Body of pancreas (tissue), 4 donors: ENCODE results near the gene SOCS6.

Experiments used
- POLR2A ChIP-seq, 3 donors: fragments of 450-650 bp; IDR thresholded peaks; one replicate each; pipeline ENCODE4 v1.6.1; 2016; ENCODE audit warnings: antibody characterized with exemption in 3 of 3, mild to moderate bottlenecking in 2 of 3
- TF ChIP-seq, protein P1 (sequence below), 7 experiments: fragments of 450-650 bp in 4 of 7; fragments of 200-600 bp in 3 of 7; sonication (generic) in 3 of 7; IDR thresholded peaks; one replicate each; pipeline ENCODE4 v1.5.1; 2016 to 2019; ENCODE audit warnings: antibody characterized with exemption in 7 of 7

DNA sequence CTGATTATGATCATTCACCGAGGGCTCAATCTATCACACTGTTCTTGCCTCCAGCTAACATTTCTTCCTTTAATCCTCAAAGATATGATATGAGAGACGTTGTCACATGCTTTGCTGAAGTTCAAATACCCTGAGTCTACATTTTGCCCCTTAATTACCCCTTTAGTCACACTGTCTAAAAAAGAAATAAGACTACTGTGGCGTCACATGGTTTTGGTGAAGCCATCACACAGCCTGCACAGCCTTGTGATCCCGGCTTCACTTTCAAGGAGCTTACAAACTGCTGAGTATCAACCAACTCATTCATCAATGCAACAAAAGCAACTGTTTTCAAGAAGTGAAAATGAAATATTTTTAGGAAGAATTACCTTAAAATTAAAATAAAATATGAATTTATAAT, 31.9 kb upstream of the SOCS6 start:
- TF ChIP-seq, protein P1, sequence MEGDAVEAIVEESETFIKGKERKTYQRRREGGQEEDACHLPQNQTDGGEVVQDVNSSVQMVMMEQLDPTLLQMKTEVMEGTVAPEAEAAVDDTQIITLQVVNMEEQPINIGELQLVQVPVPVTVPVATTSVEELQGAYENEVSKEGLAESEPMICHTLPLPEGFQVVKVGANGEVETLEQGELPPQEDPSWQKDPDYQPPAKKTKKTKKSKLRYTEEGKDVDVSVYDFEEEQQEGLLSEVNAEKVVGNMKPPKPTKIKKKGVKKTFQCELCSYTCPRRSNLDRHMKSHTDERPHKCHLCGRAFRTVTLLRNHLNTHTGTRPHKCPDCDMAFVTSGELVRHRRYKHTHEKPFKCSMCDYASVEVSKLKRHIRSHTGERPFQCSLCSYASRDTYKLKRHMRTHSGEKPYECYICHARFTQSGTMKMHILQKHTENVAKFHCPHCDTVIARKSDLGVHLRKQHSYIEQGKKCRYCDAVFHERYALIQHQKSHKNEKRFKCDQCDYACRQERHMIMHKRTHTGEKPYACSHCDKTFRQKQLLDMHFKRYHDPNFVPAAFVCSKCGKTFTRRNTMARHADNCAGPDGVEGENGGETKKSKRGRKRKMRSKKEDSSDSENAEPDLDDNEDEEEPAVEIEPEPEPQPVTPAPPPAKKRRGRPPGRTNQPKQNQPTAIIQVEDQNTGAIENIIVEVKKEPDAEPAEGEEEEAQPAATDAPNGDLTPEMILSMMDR (IDR thresholded peaks at IDR 0.05): no peak
- TF ChIP-seq POLR2A (IDR thresholded peaks at IDR 0.05): no peak
